Neural cell (in vitro differentiated cells): ENCODE measurements around the gene NRSN2. TPM values are rescaled to one million over a fixed set of nuclear protein-coding genes. Genes with fewer than 3 reads are reported as not detected.

Source experiments
- H2AFZ ChIP-seq: fragments of 200-600, 300-800 bp; sonication (generic), shearing (Covaris generic); 2 replicates; pipeline ENCODE4 v1.6.0; 2014; ENCODE audit warnings: low read depth, mild to moderate bottlenecking, antibody characterized with exemption, low read length, moderate library complexity
- H3F3A ChIP-seq: fragments of 200-600 bp; shearing (Covaris generic); 2 replicates; pipeline ENCODE4 v1.6.1; 2016; ENCODE audit warnings: mild to moderate bottlenecking, moderate library complexity, mixed read lengths, antibody characterized with exemption, low read length; ENCODE audit not compliant: insufficient read depth, poor library complexity, severe bottlenecking
- H3K27ac ChIP-seq: fragments of 200-600, 300-800 bp; sonication (generic), shearing (Covaris generic); 2 replicates; pipeline ENCODE4 v1.5.1; 2014; ENCODE audit warnings: mild to moderate bottlenecking, low read length, moderate library complexity
- H3K27me3 ChIP-seq: fragments of 300-800, 200-600 bp; sonication (generic), shearing (Covaris generic); 2 replicates; pipeline ENCODE4 v1.6.0; 2014; ENCODE audit warnings: mild to moderate bottlenecking, low read depth, low read length, moderate library complexity; ENCODE audit not compliant: insufficient read depth
- H3K36me3 ChIP-seq: fragments of 300-800, 200-600 bp; sonication (generic), shearing (Covaris generic); 2 replicates; pipeline ENCODE4 v1.5.1; 2014; ENCODE audit warnings: mild to moderate bottlenecking, antibody characterized with exemption, low read length, moderate library complexity; ENCODE audit not compliant: insufficient read depth
- H3K4me2 ChIP-seq: fragments of 300-800, 200-600 bp; sonication (generic), shearing (Covaris generic); 2 replicates; pipeline ENCODE4 v1.6.0; 2014; ENCODE audit warnings: mild to moderate bottlenecking, low read length
- H3K4me3 ChIP-seq: fragments of 300-800, 200-600 bp; sonication (generic), shearing (Covaris generic); 2 replicates; pipeline ENCODE4 v1.5.1; 2014; ENCODE audit warnings: mild to moderate bottlenecking, low read length, moderate library complexity
- H3K79me2 ChIP-seq: fragments of 200-600 bp; shearing (Covaris generic); replicated peaks from 2 replicates; pipeline ENCODE4 v1.6.0; 2014; ENCODE audit warnings: mild to moderate bottlenecking, low read length, moderate library complexity; ENCODE audit not compliant: insufficient read depth
- H3K9ac ChIP-seq: fragments of 300-800, 200-600 bp; sonication (generic), shearing (Covaris generic); 2 replicates; pipeline ENCODE4 v1.6.1; 2016; ENCODE audit warnings: mild to moderate bottlenecking, low read length, mixed read lengths
- H3K9me2 ChIP-seq: fragments of 200-600 bp; shearing (Covaris generic); 2 replicates; pipeline ENCODE4 v1.6.1; 2016; ENCODE audit warnings: mild to moderate bottlenecking, low read length, mixed read lengths; ENCODE audit not compliant: insufficient read depth
- H3K9me3 ChIP-seq: fragments of 200-600, 300-800 bp; sonication (generic), shearing (Covaris generic); 2 replicates; pipeline ENCODE4 v1.6.1; 2016; ENCODE audit warnings: mild to moderate bottlenecking, mixed run types, low read length, moderate library complexity, mixed read lengths
- H4K20me1 ChIP-seq: fragments of 200-600 bp; shearing (Covaris generic); 2 replicates; pipeline ENCODE4 v1.6.1; 2016; ENCODE audit warnings: mild to moderate bottlenecking, mixed run types; ENCODE audit not compliant: insufficient read depth
- CTCF ChIP-seq: fragments of 450-650 bp; IDR thresholded peaks from 2 replicates; pipeline ENCODE4 v1.5.1; 2014; ENCODE audit warnings: antibody characterized with exemption, mild to moderate bottlenecking, moderate library complexity; ENCODE audit not compliant: poor library complexity, severe bottlenecking
- EP300 ChIP-seq: fragments of 450-650 bp; conservative IDR thresholded peaks from 2 replicates; pipeline ENCODE4 v1.6.1; 2014; ENCODE audit warnings: antibody characterized with exemption, mild to moderate bottlenecking, moderate library complexity; ENCODE audit not compliant: poor library complexity, severe bottlenecking
- EZH2 ChIP-seq: fragments of 200-600, 300-800 bp; shearing (Covaris generic), sonication (generic); IDR thresholded peaks from 2 replicates; pipeline ENCODE4 v1.6.1; 2014; ENCODE audit warnings: antibody characterized with exemption, low read length, borderline replicate concordance, mild to moderate bottlenecking; ENCODE audit not compliant: insufficient read depth, poor library complexity, severe bottlenecking
- MXI1 ChIP-seq: fragments of 450-650 bp; conservative IDR thresholded peaks from 2 replicates; pipeline ENCODE4 v1.6.1; 2014; ENCODE audit warnings: antibody characterized with exemption, mild to moderate bottlenecking; ENCODE audit not compliant: poor library complexity, severe bottlenecking
- POLR2AphosphoS5 ChIP-seq: IDR thresholded peaks from 2 replicates; pipeline ENCODE4 v1.6.1; 2012
- RAD21 ChIP-seq: fragments of 450-650 bp; conservative IDR thresholded peaks from 2 replicates; pipeline ENCODE4 v1.6.1; 2014; ENCODE audit warnings: antibody characterized with exemption, mild to moderate bottlenecking, moderate library complexity
- REST ChIP-seq: IDR thresholded peaks from 2 replicates; pipeline ENCODE4 v1.6.1; 2012; ENCODE audit warnings: borderline replicate concordance
- SMC3 ChIP-seq: fragments of 450-650 bp; conservative IDR thresholded peaks from 2 replicates; pipeline ENCODE4 v1.6.1; 2014; ENCODE audit warnings: antibody characterized with exemption, mild to moderate bottlenecking, moderate library complexity; ENCODE audit not compliant: poor library complexity
- TAF1 ChIP-seq: IDR thresholded peaks from 2 replicates; pipeline ENCODE4 v1.6.1; 2012; ENCODE audit warnings: low read depth
- polyA plus RNA-seq: library from polyadenylated mRNA; depleted of rRNA; stranded (reverse); fragments of >200 nt; gene quantifications from 2 replicates; pipeline ENCODE4 v1.2.3, GENCODE V29; 2014

NRSN2 gene
- polyA plus RNA-seq, 1 donor from 2014 or later, result 19.6 TPM

DNA sequence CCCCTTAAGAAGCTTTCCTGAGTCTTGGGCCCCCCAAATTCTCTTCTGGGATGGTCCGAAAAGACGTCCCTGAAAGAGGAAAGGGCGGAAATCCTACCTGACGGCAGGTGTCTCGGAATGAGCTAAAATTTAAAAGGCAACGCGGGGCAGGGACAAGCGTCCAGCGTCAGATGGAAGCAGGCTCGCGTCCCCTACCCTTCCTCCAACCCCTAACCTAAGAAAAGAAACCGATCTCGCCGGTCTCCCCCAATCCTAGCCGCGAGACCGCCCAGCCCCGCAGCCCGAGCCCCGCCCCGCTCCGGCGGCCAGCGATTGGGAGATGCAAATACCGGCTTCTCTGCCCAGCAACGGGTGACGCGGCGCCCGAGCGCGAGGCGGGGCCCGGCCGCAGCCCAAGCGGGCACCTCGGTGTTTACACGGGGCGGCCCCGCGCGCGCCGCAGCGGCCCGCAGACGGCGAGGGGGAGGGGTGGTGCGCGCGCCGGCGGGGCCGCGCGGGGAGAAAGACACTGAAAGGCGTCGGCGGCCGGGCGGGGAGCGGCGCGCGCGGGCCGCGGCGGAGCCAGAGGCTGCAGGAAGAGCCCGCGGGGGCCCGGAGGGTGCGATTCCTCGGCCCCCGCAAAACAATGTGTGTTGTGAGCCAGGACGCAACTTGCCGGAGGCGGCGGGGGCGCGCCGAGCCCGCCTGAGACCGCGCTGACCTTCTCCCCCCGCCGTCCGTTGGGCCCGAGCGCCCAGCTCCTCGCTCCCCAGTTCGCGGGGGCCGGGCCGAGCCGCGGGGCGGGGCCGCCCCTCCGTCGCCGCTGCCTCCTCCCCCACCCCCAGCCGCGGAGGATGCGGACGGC is 21.6 kb upstream of the NRSN2 start, which contains the start of gene SOX12:
TSS of gene SOX12 (plus strand) at position 508 of the 844 bp plus-strand sequence. CDS start 373 bp downstream, outside the sequence.
- no peak for TF ChIP-seq EZH2
- peak; percentile 75 for TF ChIP-seq POLR2AphosphoS5
- TF ChIP-seq MXI1, result no peak
- peak; percentile 46 for TF ChIP-seq TAF1
- no peak for TF ChIP-seq RAD21
- peak; percentile 13 for TF ChIP-seq SMC3
- TF ChIP-seq CTCF, result no peak
- peak; percentile 88 for TF ChIP-seq EP300
- no peak for TF ChIP-seq REST
- no peaks in the 10 kb centered on the region for H3K9me3 ChIP-seq
- peak within 1 kb of the TSS; percentile 41 for H2AFZ ChIP-seq

GRCh38 chr20:325889-326644 is 20.8 kb upstream of the NRSN2 start:
- no peaks in the 10 kb centered on the region for H3K9me2 ChIP-seq
- H3K9ac ChIP-seq, result peak overlapping the region; percentile 94
- H3K4me3 ChIP-seq, result peak overlapping the region; percentile 98
- no peak overlapping the region for H3K4me2 ChIP-seq
- H4K20me1 ChIP-seq, result peaks cover 17% of the 10 kb centered on the region
- H3K9me3 ChIP-seq, result no peaks in the 10 kb centered on the region
- peaks cover 17% of the 10 kb centered on the region for H3K79me2 ChIP-seq
- H3K27ac ChIP-seq, result peak overlapping the region; percentile 91
- no peak overlapping the region for H2AFZ ChIP-seq
- no peak for TF ChIP-seq CTCF
- TF ChIP-seq SMC3, result peak; percentile 9
- TF ChIP-seq MXI1, result peak; percentile 73
- H3K27me3 ChIP-seq, result no peaks in the 10 kb centered on the region
- peaks cover 13% of the 10 kb centered on the region for H3F3A ChIP-seq
- H3K36me3 ChIP-seq, result no peaks in the 10 kb centered on the region

More for the DNA sequence above, 21.6 kb upstream of the NRSN2 start, which contains the start of gene SOX12:
- peak within 1 kb of the TSS; percentile 91 for H3K27ac ChIP-seq
- peak within 1 kb of the TSS; percentile 98 for H3K4me3 ChIP-seq
- no peaks in the 10 kb centered on the region for H3K27me3 ChIP-seq
- H3K4me2 ChIP-seq, result peak within 1 kb of the TSS; percentile 98
- peaks cover 10% of the 10 kb centered on the region for H3F3A ChIP-seq
- H3K36me3 ChIP-seq, result no peaks in the 10 kb centered on the region
- H3K9ac ChIP-seq, result peak within 1 kb of the TSS; percentile 94
- H3K79me2 ChIP-seq, result peaks cover 17% of the 10 kb centered on the region
- H3K9me2 ChIP-seq, result no peaks in the 10 kb centered on the region
- peaks cover 16% of the 10 kb centered on the region for H4K20me1 ChIP-seq
